Tibial nerve (tissue), 4 donors: ENCODE measurements around the gene TNFSF18. TPM values are rescaled to one million over a fixed set of nuclear protein-coding genes. Genes with fewer than 3 reads are reported as not detected.

Experiments
- DNase-seq, 2 donors: peaks; one replicate each; pipeline ENCODE4 v3.0.0-alpha.2; 2019; ENCODE audit warnings: low spot score in 2 of 2
- H3K27ac ChIP-seq, 4 donors: fragments of 200-600 bp; sonication (generic) in 3 of 4; one replicate each; pipeline ENCODE4 v1.5.1; 2017 to 2019; ENCODE audit warnings: mild to moderate bottlenecking in 1 of 4
- H3K27me3 ChIP-seq, 2 donors: fragments of 200-600 bp; sonication (generic) in 1 of 2; one replicate each; pipeline versions ENCODE4 v1.5.1 to v1.6.0; 2017 to 2019
- H3K36me3 ChIP-seq, 3 donors: fragments of 200-600 bp; sonication (generic); one replicate each; pipeline ENCODE4 v1.5.1; 2018 to 2019
- H3K4me1 ChIP-seq, 4 donors: fragments of 200-600 bp; sonication (generic) in 3 of 4; one replicate each; pipeline ENCODE4 v1.5.1; 2017 to 2019
- H3K4me3 ChIP-seq, 4 donors: fragments of 200-600 bp; sonication (generic) in 3 of 4; one replicate each; pipeline ENCODE4 v1.5.1; 2017 to 2019; ENCODE audit warnings: mild to moderate bottlenecking in 1 of 4, moderate library complexity in 1 of 4
- H3K9me3 ChIP-seq, 4 donors: fragments of 200-600 bp; sonication (generic) in 3 of 4; one replicate each; pipeline ENCODE4 v1.5.1; 2017 to 2019
- CTCF ChIP-seq, 5 experiments: fragments of 200-600 bp in 3 of 5; fragments of 450-650 bp in 2 of 5; sonication (generic) in 3 of 5; IDR thresholded peaks; one replicate each; pipeline ENCODE4 v1.5.1; 2016 to 2019; ENCODE audit warnings: antibody characterized with exemption in 5 of 5, mild to moderate bottlenecking in 3 of 5, moderate library complexity in 2 of 5
- EP300 ChIP-seq, 2 donors: sonication (generic); formaldehyde crosslinking; IDR thresholded peaks; one replicate each; pipeline ENCODE4 v1.6.1; 2017; ENCODE audit warnings: antibody characterized with exemption in 2 of 2, mild to moderate bottlenecking in 1 of 2
- POLR2A ChIP-seq, 2 donors: fragments of 450-650 bp; IDR thresholded peaks; one replicate each; pipeline ENCODE4 v1.6.1; 2017; ENCODE audit warnings: antibody characterized with exemption in 2 of 2, mild to moderate bottlenecking in 2 of 2, moderate library complexity in 2 of 2
- WGBS, 2 donors: methylation state at CpG; one replicate each; pipeline ENCODE4 v1.1.5; 2018; 5-methylcytosine and 5-hydroxymethylcytosine counted together
- total RNA-seq, 4 donors: library from RNA; depleted of rRNA; stranded (reverse); fragments of >200 nt; gene quantifications; one replicate each; pipeline ENCODE4 v1.1.0, GENCODE V29; 2016

Gene TNFSF18
- total RNA-seq, 4 donors from 2014 or later = not detected

DNA sequence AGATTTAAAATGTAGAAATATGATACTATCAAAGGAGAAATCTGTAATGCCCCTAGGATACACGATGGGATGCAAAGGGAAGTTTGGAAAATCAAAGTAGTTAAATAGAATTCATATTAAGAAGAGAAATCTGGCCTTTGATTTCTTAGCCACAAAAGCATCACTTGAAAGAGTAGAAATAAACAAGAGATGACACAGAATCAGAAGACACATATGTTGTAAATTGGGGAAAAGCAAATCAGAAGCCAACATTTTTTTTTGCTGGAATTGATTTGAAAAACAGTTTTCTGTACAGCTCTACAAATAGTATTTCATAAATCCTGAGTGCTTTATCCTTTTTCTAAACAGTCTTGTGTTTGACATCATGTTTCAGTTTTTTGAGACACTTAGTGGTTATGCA lies 12.4 kb upstream of the TNFSF18 start:
- Histone ChIP-seq H3K4me3 (no peak overlapping the region), H3K4me1 (no peaks in the 10 kb centered on the region), H3K36me3 (no peaks in the 10 kb centered on the region), H3K27ac (no peak overlapping the region), H3K27me3 (no peaks in the 10 kb centered on the region), H3K9me3 (no peaks in the 10 kb centered on the region)
- DNase-seq = no peak
- TF ChIP-seq POLR2A (IDR thresholded peaks at IDR 0.05) = no peak
- no peak for TF ChIP-seq EP300 (IDR thresholded peaks at IDR 0.05)
- no peak for TF ChIP-seq CTCF (IDR thresholded peaks at IDR 0.05)
- 73 to 74% methylated on average over 1 of the region's 1 CpG for WGBS, 2 donors

DNA sequence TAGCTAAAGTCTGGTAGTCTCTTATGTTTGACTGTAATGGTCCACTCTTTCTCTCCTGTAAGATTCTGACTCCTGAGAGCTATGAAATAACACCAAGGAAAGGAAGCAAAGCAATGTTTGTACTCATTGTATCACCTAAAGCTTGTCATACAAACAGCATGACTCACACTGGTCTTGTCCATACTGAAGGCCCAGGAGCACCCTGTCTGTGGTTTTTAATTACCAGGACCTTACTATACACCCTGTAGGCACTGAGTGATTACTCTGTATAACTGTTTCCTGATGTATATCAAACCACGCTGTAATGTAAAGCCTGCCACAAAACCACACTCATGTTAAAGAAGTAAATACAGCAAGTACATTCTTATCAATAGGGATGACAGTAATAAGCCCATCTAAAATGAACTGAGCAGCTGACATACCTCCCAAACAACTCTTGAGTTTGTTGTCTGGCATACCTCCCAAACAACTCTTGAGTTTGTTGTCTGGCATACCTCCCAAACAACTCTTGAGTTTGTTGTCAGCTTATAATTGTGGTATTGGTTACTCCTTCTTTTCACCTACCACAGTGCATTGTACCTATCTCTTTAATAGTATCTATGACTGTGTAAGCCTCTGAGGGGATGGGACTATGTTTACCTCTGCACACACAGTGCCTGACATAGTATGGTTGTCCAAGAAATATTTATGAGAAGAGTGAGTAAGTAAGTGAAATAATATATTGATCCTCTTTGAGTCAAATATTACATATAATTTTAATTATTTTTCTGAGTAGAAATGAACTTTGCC lies 11.6 kb upstream of the TNFSF18 start:
- no peak for DNase-seq
- TF ChIP-seq POLR2A (IDR thresholded peaks at IDR 0.05) (no peak), EP300 (IDR thresholded peaks at IDR 0.05) (no peak), CTCF (IDR thresholded peaks at IDR 0.05) (no peak)
- H3K27me3 ChIP-seq = no peaks in the 10 kb centered on the region
- H3K36me3 ChIP-seq = no peaks in the 10 kb centered on the region
- no peak overlapping the region for H3K27ac ChIP-seq
- whole genome bisulfite sequencing, 2 donors = 86 to 90% methylated on average over 1 of the region's 1 CpG
- no peaks in the 10 kb centered on the region for H3K4me1 ChIP-seq
- no peak overlapping the region for H3K4me3 ChIP-seq
- no peaks in the 10 kb centered on the region for H3K9me3 ChIP-seq

DNA sequence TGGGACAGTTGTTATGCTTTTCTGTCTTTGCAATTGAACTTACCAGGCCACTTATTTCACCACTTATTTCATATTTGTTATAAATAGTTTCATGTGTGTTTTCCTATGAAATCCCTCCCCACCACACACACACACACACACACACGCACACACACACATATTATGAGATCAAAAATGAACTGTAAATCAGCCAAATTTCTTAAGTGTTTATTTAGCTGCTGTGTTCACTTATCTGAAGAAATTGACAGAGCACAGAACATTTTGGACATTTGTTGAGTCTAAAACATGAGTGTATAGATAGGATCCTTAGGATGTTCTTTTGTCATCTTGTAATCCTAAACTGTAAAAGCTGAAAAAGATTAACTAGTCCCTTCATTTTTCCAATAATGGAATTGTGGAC lies 7.8 kb upstream of the TNFSF18 start:
- 79 to 83% methylated on average over 1 of the region's 1 CpG for WGBS, 2 donors
- no peaks in the 10 kb centered on the region for H3K9me3 ChIP-seq

GRCh38 chr1:173057984-173058383 lies 7.2 kb upstream of the TNFSF18 start:
- Histone ChIP-seq H3K4me3 (no peak overlapping the region), H3K27ac (no peak overlapping the region), H3K27me3 (no peaks in the 10 kb centered on the region), H3K36me3 (no peaks in the 10 kb centered on the region), H3K9me3 (no peaks in the 10 kb centered on the region), H3K4me1 (no peaks in the 10 kb centered on the region)
- DNase-seq = no peak
- no peak for TF ChIP-seq CTCF (IDR thresholded peaks at IDR 0.05)
- no peak for TF ChIP-seq EP300 (IDR thresholded peaks at IDR 0.05)
- no peak for TF ChIP-seq POLR2A (IDR thresholded peaks at IDR 0.05)

More for the DNA sequence above, 7.8 kb upstream of the TNFSF18 start:
- Histone ChIP-seq H3K4me1 (no peaks in the 10 kb centered on the region), H3K4me3 (no peak overlapping the region), H3K36me3 (no peaks in the 10 kb centered on the region), H3K27ac (no peak overlapping the region), H3K27me3 (no peaks in the 10 kb centered on the region)
- TF ChIP-seq POLR2A (IDR thresholded peaks at IDR 0.05) = no peak
- TF ChIP-seq CTCF (IDR thresholded peaks at IDR 0.05) = no peak
- TF ChIP-seq EP300 (IDR thresholded peaks at IDR 0.05) = no peak
- no peak for DNase-seq

- Histone ChIP-seq H3K27me3 (no peaks in the 10 kb centered on the region), H3K27ac (no peak overlapping the region)
These were observed 5.6 kb upstream of the TNFSF18 start for GRCh38 chr1:173056365-173056764.

More at GRCh38 chr1:173056365-173056764, 5.6 kb upstream of the TNFSF18 start:
- Histone ChIP-seq H3K9me3 (no peaks in the 10 kb centered on the region), H3K4me1 (no peaks in the 10 kb centered on the region), H3K4me3 (no peak overlapping the region), H3K36me3 (no peaks in the 10 kb centered on the region)
- no peak for DNase-seq
- WGBS, 2 donors = 89% methylated on average over 1 of the region's 1 CpG
- TF ChIP-seq EP300 (IDR thresholded peaks at IDR 0.05) (no peak), CTCF (IDR thresholded peaks at IDR 0.05) (no peak), POLR2A (IDR thresholded peaks at IDR 0.05) (no peak)
